SH-SY5Y (cell line): ENCODE results near the gene TNFRSF6B.

Experiments used
- GATA2 ChIP-seq: IDR thresholded peaks from 2 replicates; pipeline ENCODE4 v1.6.1; 2011; ENCODE audit warnings: mild to moderate bottlenecking, low read depth, low read length
- GATA3 ChIP-seq: IDR thresholded peaks from 2 replicates; pipeline ENCODE4 v1.6.1; 2011; ENCODE audit warnings: low read depth, mild to moderate bottlenecking, low read length, moderate library complexity

Gene TNFRSF6B

GRCh38 chr20:63675681-63676368 is 20.6 kb upstream of the TNFRSF6B start:
- TF ChIP-seq GATA3 (no peak), GATA2 (no peak)

- no peak for TF ChIP-seq GATA3
- no peak for TF ChIP-seq GATA2
Observed at GRCh38 chr20:63678071-63678470, 18.4 kb upstream of the TNFRSF6B start.

GRCh38 chr20:63678667-63679465 is 17.6 kb upstream of the TNFRSF6B start:
- TF ChIP-seq GATA2, result no peak

- TF ChIP-seq GATA2 (no peak), GATA3 (no peak)
Observed at GRCh38 chr20:63679799-63680305, 16.6 kb upstream of the TNFRSF6B start.

- TF ChIP-seq GATA3, result no peak
- no peak for TF ChIP-seq GATA2
Observed at GRCh38 chr20:63680427-63680826, 16.0 kb upstream of the TNFRSF6B start.

- no peak for TF ChIP-seq GATA2
- TF ChIP-seq GATA3, result no peak
Observed at GRCh38 chr20:63680857-63681608, 15.4 kb upstream of the TNFRSF6B start.

GRCh38 chr20:63681609-63682142 is 14.8 kb upstream of the TNFRSF6B start:
- TF ChIP-seq GATA2 (no peak), GATA3 (no peak)

GRCh38 chr20:63682384-63683139 is 13.9 kb upstream of the TNFRSF6B start:
- TF ChIP-seq GATA3 (no peak), GATA2 (no peak)

- TF ChIP-seq GATA2 (no peak), GATA3 (no peak)
Observed at GRCh38 chr20:63685269-63686026, 11.0 kb upstream of the TNFRSF6B start.

- no peak for TF ChIP-seq GATA3
- no peak for TF ChIP-seq GATA2
Observed at GRCh38 chr20:63686094-63686491, 10.4 kb upstream of the TNFRSF6B start.

GRCh38 chr20:63686492-63687321 is 9.7 kb upstream of the TNFRSF6B start:
- TF ChIP-seq GATA3 (no peak), GATA2 (no peak)
